Adrenal gland (tissue), 5 donors: ENCODE measurements around the gene NBEAL2.

Experiments used
- CTCF ChIP-seq, 6 experiments: fragments of 450-650 bp in 4 of 6; fragments of 200-600 bp in 2 of 6; sonication (generic) in 1 of 6; IDR thresholded peaks; 1 replicate in 5 of 6; 2 replicates in 1 of 6; pipeline versions ENCODE4 v1.5.1 to v1.8.0; 2016 to 2021; ENCODE audit warnings: antibody characterized with exemption in 6 of 6, mild to moderate bottlenecking in 2 of 6, moderate library complexity in 1 of 6
- POLR2A ChIP-seq, 2 donors: fragments of 450-650 bp; IDR thresholded peaks; one replicate each; pipeline ENCODE4 v1.6.1; 2017; ENCODE audit warnings: antibody characterized with exemption in 2 of 2, mild to moderate bottlenecking in 2 of 2, moderate library complexity in 1 of 2
- donor health status: DM: no; HTN: no; CAD: no.

- TF ChIP-seq POLR2A (IDR thresholded peaks at IDR 0.05) (no peak), CTCF (IDR thresholded peaks at IDR 0.05) (no peak)
Measured at GRCh38 chr3:46934498-46935167, 44.8 kb upstream of the NBEAL2 start.
